SK-N-SH treated with all-trans-retinoic acid at 6 μM for 48 hours (cell line): Measurements from ENCODE around the gene FOXE1.

Experiments used
- ATAC-seq: fragments of 200-7000 bp; cut with Tn5 transposase; 3 replicates; pipeline ENCODE4 v1.9.1; 2020; ENCODE audit warnings: mild to moderate bottlenecking, moderate library complexity
- ARNTL ChIP-seq: fragments of 450-650 bp; formaldehyde crosslinking; IDR thresholded peaks from 2 replicates; pipeline ENCODE4 v1.5.0; 2020; ENCODE audit warnings: low read depth, mild to moderate bottlenecking, moderate library complexity, borderline replicate concordance
- CSDC2 ChIP-seq: fragments of 250-450 bp; sonication (Bioruptor Pico); IDR thresholded peaks from 2 replicates; pipeline ENCODE4 v1.5.0; 2020; ENCODE audit warnings: mild to moderate bottlenecking, moderate library complexity
- GLIS3 ChIP-seq: fragments of 250-450 bp; sonication (Bioruptor Pico); IDR thresholded peaks from 2 replicates; pipeline ENCODE4 v1.5.0; 2020; ENCODE audit warnings: mild to moderate bottlenecking, moderate library complexity
- ISL1 ChIP-seq: fragments of 250-450 bp; sonication (Bioruptor Pico); IDR thresholded peaks from 2 replicates; pipeline ENCODE4 v2.1.2; 2022; ENCODE audit warnings: mild to moderate bottlenecking, moderate library complexity
- PPARA ChIP-seq: fragments of 250-450 bp; sonication (Bioruptor Pico); IDR thresholded peaks from 2 replicates; pipeline ENCODE4 v1.5.0; 2020; ENCODE audit warnings: mild to moderate bottlenecking, borderline replicate concordance
- SNAI2 ChIP-seq: fragments of 250-450 bp; sonication (Bioruptor Pico); IDR thresholded peaks from 2 replicates; pipeline ENCODE4 v1.5.0; 2020; ENCODE audit warnings: mild to moderate bottlenecking, moderate library complexity
- TCF4 ChIP-seq: fragments of 250-450 bp; sonication (Bioruptor Pico); IDR thresholded peaks from 2 replicates; pipeline ENCODE4 v1.8.0; 2021; ENCODE audit warnings: mild to moderate bottlenecking, moderate library complexity, borderline replicate concordance
- TOX ChIP-seq: fragments of 250-450 bp; sonication (Bioruptor Pico); IDR thresholded peaks from 2 replicates; pipeline ENCODE4 v1.8.0; 2021; ENCODE audit warnings: mild to moderate bottlenecking, moderate library complexity, borderline replicate concordance
- TSHZ2 ChIP-seq: fragments of 250-450 bp; sonication (Bioruptor Pico); IDR thresholded peaks from 2 replicates; pipeline ENCODE4 v1.5.0; 2020; ENCODE audit warnings: mild to moderate bottlenecking, moderate library complexity
- ZFP30 ChIP-seq: fragments of 450-650 bp; formaldehyde crosslinking; IDR thresholded peaks from 2 replicates; pipeline ENCODE4 v1.5.0; 2022; ENCODE audit warnings: mild to moderate bottlenecking, moderate library complexity
- ZNF565 ChIP-seq: fragments of 450-650 bp; formaldehyde crosslinking; conservative IDR thresholded peaks from 2 replicates; pipeline ENCODE4 v1.5.0; 2020; ENCODE audit warnings: low read depth, mild to moderate bottlenecking, moderate library complexity
- ZNF70 ChIP-seq: fragments of 450-650 bp; formaldehyde crosslinking; IDR thresholded peaks from 2 replicates; pipeline ENCODE4 v1.5.0; 2020; ENCODE audit warnings: mild to moderate bottlenecking, moderate library complexity
- TF ChIP-seq, protein P1 (sequence below): fragments of 250-450 bp; sonication (Bioruptor Pico); IDR thresholded peaks from 2 replicates; pipeline ENCODE4 v1.5.1; 2020; ENCODE audit warnings: low read depth, mild to moderate bottlenecking, moderate library complexity
- TF ChIP-seq, protein P2 (sequence below): fragments of 250-450 bp; sonication (Bioruptor Pico); IDR thresholded peaks from 2 replicates; pipeline ENCODE4 v1.8.0; 2020; ENCODE audit warnings: mild to moderate bottlenecking, moderate library complexity, borderline replicate concordance
- TF ChIP-seq, protein P3 (sequence below): fragments of 250-450 bp; sonication (Bioruptor Pico); IDR thresholded peaks from 2 replicates; pipeline ENCODE4 v1.8.0; 2021; ENCODE audit warnings: low read depth, mild to moderate bottlenecking, moderate library complexity, borderline replicate concordance

FOXE1 gene

DNA sequence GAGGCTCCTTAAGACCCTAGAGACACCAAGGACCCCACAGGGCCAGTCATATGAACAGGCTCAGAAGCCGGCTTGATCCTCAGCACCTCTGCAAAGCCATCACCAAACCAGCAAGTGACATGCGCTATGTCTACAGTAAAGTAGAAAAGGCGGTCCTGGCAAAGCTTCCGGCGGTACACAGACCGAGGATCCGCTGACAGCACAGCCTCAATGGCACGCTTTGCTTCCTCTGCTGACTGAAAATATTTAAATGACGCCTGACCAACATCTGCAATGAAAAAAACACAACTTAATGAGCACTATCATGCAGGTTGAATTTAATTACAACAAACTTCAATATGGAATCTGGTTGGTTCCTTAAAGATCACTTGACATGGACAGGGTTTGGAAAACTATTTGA, 51.7 kb downstream of the FOXE1 start:
- ATAC-seq, result no peak
- TF ChIP-seq, protein P1, sequence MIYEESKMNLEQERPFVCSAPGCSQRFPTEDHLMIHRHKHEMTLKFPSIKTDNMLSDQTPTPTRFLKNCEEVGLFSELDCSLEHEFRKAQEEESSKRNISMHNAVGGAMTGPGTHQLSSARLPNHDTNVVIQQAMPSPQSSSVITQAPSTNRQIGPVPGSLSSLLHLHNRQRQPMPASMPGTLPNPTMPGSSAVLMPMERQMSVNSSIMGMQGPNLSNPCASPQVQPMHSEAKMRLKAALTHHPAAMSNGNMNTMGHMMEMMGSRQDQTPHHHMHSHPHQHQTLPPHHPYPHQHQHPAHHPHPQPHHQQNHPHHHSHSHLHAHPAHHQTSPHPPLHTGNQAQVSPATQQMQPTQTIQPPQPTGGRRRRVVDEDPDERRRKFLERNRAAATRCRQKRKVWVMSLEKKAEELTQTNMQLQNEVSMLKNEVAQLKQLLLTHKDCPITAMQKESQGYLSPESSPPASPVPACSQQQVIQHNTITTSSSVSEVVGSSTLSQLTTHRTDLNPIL (CRISPR knock-in tag), result no peak
- TF ChIP-seq PPARA (CRISPR knock-in tag) (no peak), ZFP30 (CRISPR knock-in tag) (no peak), TOX (CRISPR knock-in tag) (no peak), GLIS3 (no peak), ZNF70 (CRISPR knock-in tag) (no peak), ZNF565 (no peak), TCF4 (CRISPR knock-in tag) (no peak)
- TF ChIP-seq, protein P2, sequence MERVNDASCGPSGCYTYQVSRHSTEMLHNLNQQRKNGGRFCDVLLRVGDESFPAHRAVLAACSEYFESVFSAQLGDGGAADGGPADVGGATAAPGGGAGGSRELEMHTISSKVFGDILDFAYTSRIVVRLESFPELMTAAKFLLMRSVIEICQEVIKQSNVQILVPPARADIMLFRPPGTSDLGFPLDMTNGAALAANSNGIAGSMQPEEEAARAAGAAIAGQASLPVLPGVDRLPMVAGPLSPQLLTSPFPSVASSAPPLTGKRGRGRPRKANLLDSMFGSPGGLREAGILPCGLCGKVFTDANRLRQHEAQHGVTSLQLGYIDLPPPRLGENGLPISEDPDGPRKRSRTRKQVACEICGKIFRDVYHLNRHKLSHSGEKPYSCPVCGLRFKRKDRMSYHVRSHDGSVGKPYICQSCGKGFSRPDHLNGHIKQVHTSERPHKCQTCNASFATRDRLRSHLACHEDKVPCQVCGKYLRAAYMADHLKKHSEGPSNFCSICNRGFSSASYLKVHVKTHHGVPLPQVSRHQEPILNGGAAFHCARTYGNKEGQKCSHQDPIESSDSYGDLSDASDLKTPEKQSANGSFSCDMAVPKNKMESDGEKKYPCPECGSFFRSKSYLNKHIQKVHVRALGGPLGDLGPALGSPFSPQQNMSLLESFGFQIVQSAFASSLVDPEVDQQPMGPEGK (CRISPR knock-in tag), result no peak

GRCh38 chr9:97905228-97905627, 52.2 kb downstream of the FOXE1 start:
- ATAC-seq, result no peak
- TF ChIP-seq TSHZ2 (CRISPR knock-in tag), result no peak
- TF ChIP-seq GLIS3, result no peak
- no peak for TF ChIP-seq ISL1 (CRISPR knock-in tag)
- TF ChIP-seq CSDC2 (CRISPR knock-in tag), result no peak
- no peak for TF ChIP-seq ARNTL (CRISPR knock-in tag)
- TF ChIP-seq, protein P3, sequence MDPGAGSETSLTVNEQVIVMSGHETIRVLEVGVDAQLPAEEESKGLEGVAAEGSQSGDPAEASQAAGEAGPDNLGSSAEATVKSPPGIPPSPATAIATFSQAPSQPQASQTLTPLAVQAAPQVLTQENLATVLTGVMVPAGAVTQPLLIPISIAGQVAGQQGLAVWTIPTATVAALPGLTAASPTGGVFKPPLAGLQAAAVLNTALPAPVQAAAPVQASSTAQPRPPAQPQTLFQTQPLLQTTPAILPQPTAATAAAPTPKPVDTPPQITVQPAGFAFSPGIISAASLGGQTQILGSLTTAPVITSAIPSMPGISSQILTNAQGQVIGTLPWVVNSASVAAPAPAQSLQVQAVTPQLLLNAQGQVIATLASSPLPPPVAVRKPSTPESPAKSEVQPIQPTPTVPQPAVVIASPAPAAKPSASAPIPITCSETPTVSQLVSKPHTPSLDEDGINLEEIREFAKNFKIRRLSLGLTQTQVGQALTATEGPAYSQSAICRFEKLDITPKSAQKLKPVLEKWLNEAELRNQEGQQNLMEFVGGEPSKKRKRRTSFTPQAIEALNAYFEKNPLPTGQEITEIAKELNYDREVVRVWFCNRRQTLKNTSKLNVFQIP (CRISPR knock-in tag), result no peak
- TF ChIP-seq ZNF70 (CRISPR knock-in tag), result no peak
- no peak for TF ChIP-seq TCF4 (CRISPR knock-in tag)
- TF ChIP-seq, protein P2 (CRISPR knock-in tag), result no peak
- no peak for TF ChIP-seq ZFP30 (CRISPR knock-in tag)
- TF ChIP-seq SNAI2 (CRISPR knock-in tag), result no peak
- TF ChIP-seq ZNF565, result no peak
- no peak for TF ChIP-seq TOX (CRISPR knock-in tag)
